ENCODE measurements around the gene ESRRA. TPM values are rescaled to one million over a fixed set of nuclear protein-coding genes. Genes with fewer than 3 reads are reported as not detected.

Gene ESRRA
- total and polyA plus RNA-seq, 9 of the 15 experiments (the other 6 are each of a cell fraction or from before 2014, with no cell fraction given): 0.27 to 89.7 (median 23.7) TPM

DNA sequence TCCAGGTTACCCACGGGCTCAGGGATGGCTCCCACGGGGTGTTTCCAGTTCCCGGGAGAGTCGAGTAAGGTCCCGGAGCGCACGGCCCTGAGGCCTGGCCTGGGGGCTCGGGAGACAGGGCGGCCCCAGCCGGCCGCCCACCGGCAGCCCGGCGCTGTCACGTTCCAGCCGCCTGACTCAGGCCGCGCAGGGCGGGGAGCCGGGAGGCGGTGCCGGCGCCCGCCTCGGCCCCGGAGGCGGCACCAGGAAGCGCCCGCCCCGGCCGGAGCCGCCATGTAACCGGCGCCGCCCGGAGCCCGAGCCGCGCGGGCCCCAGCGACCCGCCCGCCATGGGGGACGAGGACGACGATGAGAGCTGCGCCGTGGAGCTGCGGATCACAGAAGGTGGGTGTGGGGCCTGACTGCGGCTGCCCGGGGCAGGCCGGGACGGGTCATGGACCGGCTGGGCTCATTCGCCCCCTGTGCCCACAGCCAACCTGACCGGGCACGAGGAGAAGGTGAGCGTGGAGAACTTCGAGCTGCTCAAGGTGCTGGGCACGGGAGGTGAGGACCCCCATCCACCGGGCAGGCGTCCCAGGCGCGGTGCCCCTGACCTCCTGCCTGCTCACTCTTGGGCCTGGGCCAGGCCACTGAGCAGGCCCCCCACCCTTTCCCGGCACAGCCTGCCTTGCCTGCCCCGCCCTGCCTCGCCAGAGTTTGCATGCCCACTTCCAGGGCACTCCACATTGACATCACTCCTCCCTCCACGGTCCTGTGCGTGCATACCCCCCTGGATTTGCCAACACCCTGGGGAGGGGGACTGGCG, 53.8 kb downstream of the ESRRA start, which contains the start of gene RPS6KA4 (continued):
- TF ChIP-seq, protein P1, sequence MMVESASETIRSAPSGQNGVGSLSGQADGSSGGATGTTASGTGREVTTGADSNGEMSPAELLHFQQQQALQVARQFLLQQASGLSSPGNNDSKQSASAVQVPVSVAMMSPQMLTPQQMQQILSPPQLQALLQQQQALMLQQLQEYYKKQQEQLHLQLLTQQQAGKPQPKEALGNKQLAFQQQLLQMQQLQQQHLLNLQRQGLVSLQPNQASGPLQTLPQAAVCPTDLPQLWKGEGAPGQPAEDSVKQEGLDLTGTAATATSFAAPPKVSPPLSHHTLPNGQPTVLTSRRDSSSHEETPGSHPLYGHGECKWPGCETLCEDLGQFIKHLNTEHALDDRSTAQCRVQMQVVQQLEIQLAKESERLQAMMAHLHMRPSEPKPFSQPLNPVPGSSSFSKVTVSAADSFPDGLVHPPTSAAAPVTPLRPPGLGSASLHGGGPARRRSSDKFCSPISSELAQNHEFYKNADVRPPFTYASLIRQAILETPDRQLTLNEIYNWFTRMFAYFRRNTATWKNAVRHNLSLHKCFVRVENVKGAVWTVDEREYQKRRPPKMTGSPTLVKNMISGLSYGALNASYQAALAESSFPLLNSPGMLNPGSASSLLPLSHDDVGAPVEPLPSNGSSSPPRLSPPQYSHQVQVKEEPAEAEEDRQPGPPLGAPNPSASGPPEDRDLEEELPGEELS (CRISPR knock-in tag; IDR thresholded peaks at IDR 0.05; ENCODE audit: borderline replicate concordance): peak; percentile 74; the same call in 1 of the 2 replicates
- TF ChIP-seq L3MBTL2 (IDR thresholded peaks at IDR 0.05): peak; percentile 74
- TF ChIP-seq RNF2 (IDR thresholded peaks at IDR 0.05): no peak
- TF ChIP-seq ZNF707 (CRISPR knock-in tag; conservative IDR thresholded peaks at IDR 0.05): no peak
- 0 out of 2 replicates have a peak, but pooled peaks have one; percentile 61 for TF ChIP-seq NR4A1 (CRISPR knock-in tag; IDR thresholded peaks at IDR 0.05)
- TF ChIP-seq NR4A1 (tag; IDR thresholded peaks at IDR 0.05): no peak
- peak in 1 of 2 experiments; percentile 12; a peak in 1 of 4 replicates for TF ChIP-seq RCOR1 (IDR thresholded peaks at IDR 0.05; ENCODE audit: borderline replicate concordance in 1 of 2, low read depth in 2 of 2, low read length in 2 of 2)
- TF ChIP-seq, protein P2, sequence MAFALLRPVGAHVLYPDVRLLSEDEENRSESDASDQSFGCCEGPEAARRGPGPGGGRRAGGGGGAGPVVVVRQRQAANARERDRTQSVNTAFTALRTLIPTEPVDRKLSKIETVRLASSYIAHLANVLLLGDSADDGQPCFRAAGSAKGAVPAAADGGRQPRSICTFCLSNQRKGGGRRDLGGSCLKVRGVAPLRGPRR (CRISPR knock-in tag; IDR thresholded peaks at IDR 0.05): no peak
- no peak for TF ChIP-seq GATAD2A (IDR thresholded peaks at IDR 0.05)
- TF ChIP-seq, protein P3, sequence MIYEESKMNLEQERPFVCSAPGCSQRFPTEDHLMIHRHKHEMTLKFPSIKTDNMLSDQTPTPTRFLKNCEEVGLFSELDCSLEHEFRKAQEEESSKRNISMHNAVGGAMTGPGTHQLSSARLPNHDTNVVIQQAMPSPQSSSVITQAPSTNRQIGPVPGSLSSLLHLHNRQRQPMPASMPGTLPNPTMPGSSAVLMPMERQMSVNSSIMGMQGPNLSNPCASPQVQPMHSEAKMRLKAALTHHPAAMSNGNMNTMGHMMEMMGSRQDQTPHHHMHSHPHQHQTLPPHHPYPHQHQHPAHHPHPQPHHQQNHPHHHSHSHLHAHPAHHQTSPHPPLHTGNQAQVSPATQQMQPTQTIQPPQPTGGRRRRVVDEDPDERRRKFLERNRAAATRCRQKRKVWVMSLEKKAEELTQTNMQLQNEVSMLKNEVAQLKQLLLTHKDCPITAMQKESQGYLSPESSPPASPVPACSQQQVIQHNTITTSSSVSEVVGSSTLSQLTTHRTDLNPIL (CRISPR knock-in tag; IDR thresholded peaks at IDR 0.05): no peak
- no peak for TF ChIP-seq MCM3 (IDR thresholded peaks at IDR 0.05)
- peak; percentile 76 for TF ChIP-seq ELF1 (tag; IDR thresholded peaks at IDR 0.05)
- TF ChIP-seq, protein P4, sequence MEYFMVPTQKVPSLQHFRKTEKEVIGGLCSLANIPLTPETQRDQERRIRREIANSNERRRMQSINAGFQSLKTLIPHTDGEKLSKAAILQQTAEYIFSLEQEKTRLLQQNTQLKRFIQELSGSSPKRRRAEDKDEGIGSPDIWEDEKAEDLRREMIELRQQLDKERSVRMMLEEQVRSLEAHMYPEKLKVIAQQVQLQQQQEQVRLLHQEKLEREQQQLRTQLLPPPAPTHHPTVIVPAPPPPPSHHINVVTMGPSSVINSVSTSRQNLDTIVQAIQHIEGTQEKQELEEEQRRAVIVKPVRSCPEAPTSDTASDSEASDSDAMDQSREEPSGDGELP (CRISPR knock-in tag; IDR thresholded peaks at IDR 0.05; ENCODE audit: borderline replicate concordance): peak; percentile 38; the same call in 1 of the 2 replicates
- no peak for TF ChIP-seq BRF1 (IDR thresholded peaks at IDR 0.05; ENCODE audit: borderline replicate concordance, extremely low read depth, insufficient read length)
- peak; percentile 30; the same call in 1 of the 2 replicates for TF ChIP-seq CBFB (CRISPR knock-in tag; IDR thresholded peaks at IDR 0.05)
- peak; percentile 51; the same call in 1 of the 2 replicates for TF ChIP-seq FOXK1 (CRISPR knock-in tag; IDR thresholded peaks at IDR 0.05; ENCODE audit: borderline replicate concordance)
- TF ChIP-seq HMGN3 (IDR thresholded peaks at IDR 0.05; ENCODE audit: borderline replicate concordance, extremely low read depth, insufficient read length, low read depth, low read length): peak; percentile 61
- peak; percentile 40 to 68; a peak in 2 of 4 replicates for TF ChIP-seq SIN3A (IDR thresholded peaks at IDR 0.05; ENCODE audit: borderline replicate concordance in 2 of 2, control insufficient read depth in 1 of 2, low read depth in 2 of 2, low read length in 2 of 2)
- no peak for TF ChIP-seq TGIF2 (CRISPR knock-in tag; IDR thresholded peaks at IDR 0.05)
- peak; percentile 98 for TF ChIP-seq GATAD2B (IDR thresholded peaks at IDR 0.05; ENCODE audit: borderline replicate concordance)
- no peak for TF ChIP-seq TFAM (CRISPR knock-in tag; conservative IDR thresholded peaks at IDR 0.05)
- peak; percentile 78 for TF ChIP-seq KDM5B (IDR thresholded peaks at IDR 0.05; ENCODE audit: insufficient replicate concordance, low read depth, low read length)
